ENCODE data around the gene LRRC63. TPM values are rescaled to one million over a fixed set of nuclear protein-coding genes. Genes with fewer than 3 reads are reported as not detected.
"Not testable (repeated sequence)": the region's sequence is repeated elsewhere in the genome, so short reads cannot be mapped to it uniquely, and the experiment has no call there.

The LRRC63 gene
- total RNA-seq, 1 experiment from 2014 or later, result 0.06 TPM

DNA sequence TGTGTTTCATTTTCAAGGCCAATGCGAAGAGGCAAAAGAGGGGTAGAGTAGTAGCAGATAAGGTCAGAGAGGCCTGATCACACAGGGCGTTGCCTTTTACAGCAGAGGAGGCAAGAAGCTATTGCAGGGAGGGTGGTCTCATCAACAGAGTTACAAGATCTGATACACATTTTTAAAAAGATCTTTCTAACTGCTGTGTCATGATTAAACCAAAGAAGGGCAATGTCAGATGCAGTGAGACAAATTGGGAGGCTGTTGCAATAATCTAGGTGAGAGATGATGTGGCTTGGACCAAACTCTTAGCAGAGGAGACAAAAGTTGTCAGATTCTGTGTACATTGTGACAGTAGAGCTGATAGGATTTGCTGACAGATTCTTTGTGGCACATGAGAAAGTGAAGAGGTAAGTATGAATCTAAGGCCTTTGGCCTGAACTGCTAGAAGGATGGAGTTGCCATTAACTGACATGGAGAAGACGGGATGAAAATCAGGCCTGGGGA is 13.0 kb upstream of the LRRC63 start:
- no peak for DNase-seq
- Histone ChIP-seq H3K4me3 (no peak overlapping the region), H3K9me3 (replicated peaks) (no peaks in the 10 kb centered on the region), H3K4me1 (no peaks in the 10 kb centered on the region), H3K27ac (no peak overlapping the region), H3K27me3 (no peaks in the 10 kb centered on the region), H3K36me3 (no peaks in the 10 kb centered on the region)

DNA sequence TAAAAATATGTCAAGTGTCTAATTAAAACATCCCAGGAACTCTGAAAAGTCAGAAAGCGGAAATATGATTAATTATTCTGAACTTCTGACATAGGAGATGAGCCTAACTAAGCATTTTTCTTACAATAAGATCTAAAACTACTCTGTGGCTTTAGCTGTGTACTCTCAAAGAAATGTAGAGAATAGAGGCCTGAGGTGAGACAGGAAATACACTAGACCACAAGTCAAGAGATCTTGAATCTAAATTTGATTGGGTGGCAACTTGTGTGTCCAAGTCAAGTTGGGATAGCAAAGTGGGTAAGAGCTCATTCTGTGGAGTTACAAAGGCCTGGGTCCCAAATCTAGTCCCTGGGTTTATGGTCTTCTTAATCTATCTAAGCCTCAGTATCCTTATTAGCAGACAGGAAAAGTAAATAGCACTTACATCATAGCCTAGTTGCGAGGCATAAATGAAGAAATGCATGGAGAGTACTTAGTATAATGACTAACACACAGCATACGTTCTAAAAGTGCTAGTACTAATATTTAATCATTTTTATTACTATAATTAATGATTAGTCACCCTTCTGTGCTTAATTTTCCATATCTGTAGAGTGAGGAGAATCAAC is 9.4 kb upstream of the LRRC63 start:
- Histone ChIP-seq H3K4me1 (no peaks in the 10 kb centered on the region), H3K4me3 (no peak overlapping the region), H3K27ac (no peak overlapping the region), H3K27me3 (no peaks in the 10 kb centered on the region), H3K9me3 (replicated peaks) (no peaks in the 10 kb centered on the region), H3K36me3 (no peaks in the 10 kb centered on the region)
- DNase-seq, result no peak

DNA sequence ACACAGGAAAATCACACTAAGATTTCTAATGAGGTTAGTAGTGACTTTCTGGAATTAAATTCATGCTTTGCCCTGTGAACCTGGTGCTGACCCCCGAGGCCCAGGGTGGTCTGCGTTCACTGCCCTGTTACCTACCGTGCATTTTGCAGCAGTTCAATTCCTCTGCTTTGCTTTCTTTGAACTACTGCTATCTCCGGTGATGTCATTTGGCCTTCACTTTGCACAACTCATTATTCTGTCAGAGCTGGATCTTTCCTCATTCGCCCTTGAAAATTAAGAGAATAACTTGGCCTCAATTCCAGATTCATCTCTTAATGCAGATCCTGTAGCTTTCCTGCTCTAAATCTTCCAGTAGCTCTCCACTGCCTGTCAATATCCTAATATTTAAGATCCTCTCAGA is 8.8 kb upstream of the LRRC63 start:
- no peak overlapping the region for H3K4me3 ChIP-seq
- no peaks in the 10 kb centered on the region for H3K9me3 ChIP-seq (replicated peaks)
- no peaks in the 10 kb centered on the region for H3K36me3 ChIP-seq
- H3K4me1 ChIP-seq, result no peaks in the 10 kb centered on the region
- no peak for DNase-seq
- no peak overlapping the region for H3K27ac ChIP-seq
- H3K27me3 ChIP-seq, result no peaks in the 10 kb centered on the region

DNA sequence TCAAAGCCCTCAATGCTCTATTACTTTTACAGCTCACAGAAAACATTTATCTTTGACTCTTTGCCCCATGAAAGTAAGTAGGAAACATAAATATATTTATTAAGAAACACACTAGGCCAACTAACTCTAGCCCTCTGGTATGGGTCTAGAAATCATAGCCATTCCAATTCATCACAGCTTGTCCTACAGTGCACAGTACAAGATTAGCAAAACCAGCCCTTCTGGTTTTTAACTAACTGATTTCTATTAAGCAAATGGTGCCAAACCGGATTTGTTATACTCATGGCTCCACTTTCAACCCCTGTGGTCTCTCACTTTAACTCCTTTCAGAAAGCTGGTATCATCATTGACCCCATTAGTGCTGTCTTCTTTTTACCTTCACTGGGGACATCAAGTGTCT is 5.6 kb upstream of the LRRC63 start:
- Histone ChIP-seq H3K4me3 (no peak overlapping the region), H3K36me3 (no peaks in the 10 kb centered on the region), H3K27ac (no peak overlapping the region), H3K9me3 (replicated peaks) (no peaks in the 10 kb centered on the region), H3K27me3 (no peaks in the 10 kb centered on the region), H3K4me1 (no peaks in the 10 kb centered on the region)
- DNase-seq, result no peak

DNA sequence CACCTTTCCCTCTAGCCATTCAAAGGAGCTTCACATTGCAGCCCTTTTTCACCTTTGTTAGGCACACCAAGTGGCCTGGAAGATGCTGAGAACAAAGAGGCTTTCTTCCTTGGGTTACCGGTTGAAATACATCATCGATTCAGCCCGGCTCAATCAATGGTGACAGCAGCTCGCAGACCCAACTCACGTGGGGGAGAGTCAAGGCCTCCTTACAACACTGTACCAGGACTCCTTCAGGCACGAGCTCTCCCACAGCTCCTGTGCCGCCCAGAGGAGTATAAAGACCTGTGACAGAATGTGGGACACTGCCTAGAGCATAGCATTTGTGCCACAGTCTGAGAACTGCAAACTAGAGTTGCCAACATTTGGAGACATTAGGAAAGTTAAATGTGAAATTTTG is 3.9 kb upstream of the LRRC63 start:
- Histone ChIP-seq H3K4me3 (no peak overlapping the region), H3K27ac (no peak overlapping the region), H3K9me3 (replicated peaks) (no peaks in the 10 kb centered on the region), H3K27me3 (no peaks in the 10 kb centered on the region), H3K4me1 (no peaks in the 10 kb centered on the region), H3K36me3 (no peaks in the 10 kb centered on the region)
- no peak for DNase-seq

DNA sequence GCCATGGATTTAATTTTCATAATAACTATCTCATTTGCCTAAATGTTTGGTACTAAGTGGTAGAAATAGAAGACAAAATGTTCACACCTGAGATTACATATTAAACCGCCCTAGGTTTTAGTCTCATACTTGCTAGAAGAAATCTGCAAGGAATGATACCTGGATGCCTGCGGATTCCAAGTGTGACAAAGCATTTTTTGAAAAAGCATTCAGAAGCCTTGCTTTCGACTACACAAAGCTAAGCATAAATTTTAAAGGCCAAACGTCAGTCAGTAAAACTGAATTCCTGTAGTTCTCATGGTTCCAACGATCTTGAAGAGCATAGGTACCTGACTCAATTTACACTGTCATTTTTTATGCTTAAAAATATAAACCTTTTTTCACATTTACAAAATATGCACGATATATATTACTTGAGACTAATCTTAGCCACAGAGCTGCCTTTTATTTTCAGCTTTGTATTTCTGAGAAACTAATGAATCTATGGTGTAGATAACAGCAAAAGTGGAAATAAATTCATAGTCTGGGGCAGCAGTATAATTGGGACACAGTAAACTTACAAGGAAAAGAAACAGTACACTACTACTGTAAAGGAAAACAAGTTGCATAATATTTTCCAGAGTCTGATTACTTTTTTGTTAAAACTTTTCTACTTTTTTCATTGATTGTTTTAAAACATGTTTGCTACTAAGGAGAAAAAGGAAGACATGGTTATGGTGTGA is 1.2 kb upstream of the LRRC63 start:
- Histone ChIP-seq H3K4me3 (no peak overlapping the region; the same call in 1 of the 2 replicates), H3K27me3 (no peaks in the 10 kb centered on the region), H3K36me3 (no peaks in the 10 kb centered on the region), H3K27ac (no peak overlapping the region), H3K9me3 (replicated peaks) (no peaks in the 10 kb centered on the region), H3K4me1 (no peaks in the 10 kb centered on the region)
- DNase-seq, result no peak

DNA sequence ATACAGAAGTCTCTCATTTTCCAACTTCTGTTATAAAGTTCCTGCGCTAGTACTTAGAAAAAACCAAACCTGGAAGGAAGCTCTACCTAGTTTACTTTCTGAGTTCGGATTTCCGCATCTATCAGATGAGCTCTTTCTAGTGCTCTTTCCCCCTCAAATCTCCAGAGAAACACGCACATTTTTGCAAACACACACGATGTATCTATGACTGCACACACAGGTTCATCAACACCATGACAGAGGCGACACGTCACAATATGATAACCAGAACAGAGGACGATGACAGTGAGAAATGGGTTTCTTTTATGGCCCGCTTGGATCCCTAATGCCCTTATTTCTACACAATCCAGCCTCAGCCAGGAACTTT is 629 bp upstream of the LRRC63 start:
- no peak for DNase-seq
- no peaks in the 10 kb centered on the region for H3K9me3 ChIP-seq (replicated peaks)
- no peak overlapping the region for H3K27ac ChIP-seq
- no peaks in the 10 kb centered on the region for H3K4me1 ChIP-seq
- no peaks in the 10 kb centered on the region for H3K27me3 ChIP-seq
- peak overlapping the region; percentile 50 for H3K4me3 ChIP-seq
- no peaks in the 10 kb centered on the region for H3K36me3 ChIP-seq

DNA sequence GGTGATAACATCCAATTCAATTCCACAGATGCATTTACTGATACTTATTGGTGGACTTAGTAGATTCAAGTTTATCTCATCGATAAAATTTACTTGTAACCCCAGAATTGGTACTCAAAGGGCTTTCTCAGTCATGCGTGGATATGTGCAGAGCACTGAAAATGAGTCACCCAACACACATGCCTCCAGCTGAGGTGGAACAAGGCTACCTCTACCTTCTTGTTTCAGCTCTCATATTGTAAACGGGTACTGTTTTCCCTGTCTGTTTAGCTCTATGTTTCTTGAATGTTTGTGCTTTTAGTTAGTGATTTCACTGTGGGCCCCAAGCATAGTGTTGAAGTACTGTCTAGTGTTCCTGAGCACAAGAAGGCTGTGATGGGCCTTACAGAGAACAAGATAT is 1.5 kb downstream of the LRRC63 start:
- Histone ChIP-seq H3K36me3 (no peaks in the 10 kb centered on the region), H3K4me1 (no peaks in the 10 kb centered on the region), H3K9me3 (replicated peaks) (no peaks in the 10 kb centered on the region), H3K27ac (no peak overlapping the region), H3K27me3 (no peaks in the 10 kb centered on the region), H3K4me3 (no peak overlapping the region)
- DNase-seq, result no peak

DNA sequence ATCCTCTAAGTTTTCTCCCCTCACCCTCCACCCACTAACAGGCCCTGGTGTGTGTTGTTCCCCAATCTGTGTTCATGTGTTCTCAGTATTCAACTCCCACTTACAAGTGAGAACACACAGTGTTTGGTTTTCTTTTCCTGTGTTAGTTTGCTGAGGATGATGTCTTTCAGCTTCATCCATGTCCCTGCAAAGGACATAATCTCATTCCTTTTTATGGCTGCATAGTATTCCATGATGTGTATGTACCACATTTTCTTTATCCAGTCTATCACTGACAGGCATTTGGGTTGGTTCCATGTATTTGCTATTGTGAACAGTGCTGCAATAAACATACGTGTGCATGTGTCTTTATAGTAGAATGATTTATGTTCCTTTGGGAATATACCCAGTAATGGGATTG is 3.0 kb downstream of the LRRC63 start:
- not testable (repeated sequence) for DNase-seq; H3K36me3 ChIP-seq; H3K9me3 ChIP-seq (replicated peaks); H3K4me3 ChIP-seq; H3K27me3 ChIP-seq; H3K27ac ChIP-seq; H3K4me1 ChIP-seq

DNA sequence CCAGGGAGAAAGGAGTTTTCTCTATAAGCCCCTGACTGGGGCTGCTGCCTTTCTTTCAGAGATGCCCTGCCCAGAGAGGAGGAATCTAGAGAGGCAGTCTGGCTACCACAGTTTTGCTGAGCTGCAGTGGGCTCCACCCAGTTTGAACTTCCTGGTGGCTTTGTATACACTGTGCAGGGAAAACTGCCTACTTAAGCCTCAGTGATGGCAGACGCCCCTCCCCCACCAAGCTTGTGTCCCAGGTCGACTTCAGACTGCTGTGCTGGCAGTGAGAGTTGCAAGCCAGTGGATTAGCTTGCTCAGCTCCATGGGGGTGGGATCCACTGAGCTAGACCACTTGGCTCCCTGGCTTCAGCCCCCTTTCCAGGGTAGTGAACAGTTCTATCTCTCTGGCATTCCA is 8.5 kb downstream of the LRRC63 start:
- not testable (repeated sequence) for H3K9me3 ChIP-seq (replicated peaks); H3K27ac ChIP-seq; H3K4me1 ChIP-seq; DNase-seq; H3K4me3 ChIP-seq; H3K36me3 ChIP-seq; H3K27me3 ChIP-seq

DNA sequence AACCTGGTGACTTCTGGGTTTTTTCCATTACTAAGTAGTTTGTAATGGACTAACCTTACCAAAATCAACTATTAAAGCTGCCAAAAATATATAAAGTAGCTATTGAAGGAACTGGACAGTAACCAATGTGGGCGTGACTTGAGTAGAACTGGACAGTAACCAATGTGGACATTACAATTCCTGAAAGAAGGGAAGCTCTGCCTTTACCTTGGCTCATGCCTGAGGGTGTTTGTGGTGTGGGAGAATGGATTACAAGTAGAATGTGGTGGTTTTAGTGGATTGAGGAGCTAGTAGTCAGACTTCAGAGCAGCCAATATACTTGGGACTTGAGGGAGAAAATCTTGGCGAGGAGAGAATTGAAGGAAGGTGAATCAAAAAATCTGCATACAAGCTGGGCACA is 17.5 kb downstream of the LRRC63 start:
- no peak overlapping the region for H3K4me3 ChIP-seq
- no peaks in the 10 kb centered on the region for H3K27me3 ChIP-seq
- no peaks in the 10 kb centered on the region for H3K36me3 ChIP-seq
- no peak overlapping the region for H3K27ac ChIP-seq
- DNase-seq, result no peak
- no peaks in the 10 kb centered on the region for H3K9me3 ChIP-seq (replicated peaks)
- H3K4me1 ChIP-seq, result no peaks in the 10 kb centered on the region

DNA sequence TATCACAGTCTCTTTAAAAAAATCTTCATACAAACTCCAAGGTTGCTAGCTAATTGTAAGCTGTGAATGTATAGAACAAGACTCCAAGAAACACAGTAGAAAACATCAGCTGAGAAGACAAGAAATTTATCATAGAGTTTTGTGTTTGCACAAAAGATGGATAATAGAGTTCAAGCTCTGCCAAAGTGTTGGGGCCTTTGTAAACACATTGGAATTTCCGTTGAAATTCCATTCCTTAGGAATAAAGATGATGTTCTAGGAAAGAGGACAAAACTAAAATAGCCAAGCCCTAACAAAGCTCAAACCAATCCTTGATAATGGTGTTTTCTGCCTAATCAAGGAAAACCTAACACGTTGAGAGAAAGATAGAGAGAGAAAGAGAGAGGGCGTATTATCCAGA is 20.6 kb downstream of the LRRC63 start:
- H3K27me3 ChIP-seq, result no peaks in the 10 kb centered on the region
- no peak for DNase-seq
- H3K4me3 ChIP-seq, result no peak overlapping the region
- H3K27ac ChIP-seq, result no peak overlapping the region
- H3K4me1 ChIP-seq, result no peaks in the 10 kb centered on the region
- H3K9me3 ChIP-seq (replicated peaks), result no peaks in the 10 kb centered on the region
- no peaks in the 10 kb centered on the region for H3K36me3 ChIP-seq

DNA sequence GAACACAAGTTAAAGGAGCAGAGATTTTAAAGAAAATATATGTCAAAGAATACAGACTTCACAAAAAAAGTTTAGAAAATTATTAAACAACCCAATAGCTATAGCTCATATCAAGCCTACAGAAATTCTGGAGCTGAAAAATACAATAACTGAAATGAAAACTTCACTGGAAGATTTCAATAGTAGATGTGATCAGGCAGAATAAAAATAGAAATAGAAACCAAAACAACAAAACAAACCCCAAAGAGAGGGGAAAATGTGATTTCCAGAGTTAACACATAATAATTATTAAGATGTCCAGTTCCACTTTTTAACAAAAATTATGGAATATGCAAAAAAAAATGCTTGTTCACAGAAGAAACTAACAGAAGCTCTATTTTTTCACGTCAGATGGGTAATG is 23.6 kb downstream of the LRRC63 start:
- no peak for DNase-seq
- Histone ChIP-seq H3K27ac (no peak overlapping the region), H3K4me1 (no peaks in the 10 kb centered on the region), H3K36me3 (no peaks in the 10 kb centered on the region), H3K9me3 (replicated peaks) (no peaks in the 10 kb centered on the region), H3K27me3 (no peaks in the 10 kb centered on the region), H3K4me3 (no peak overlapping the region)

DNA sequence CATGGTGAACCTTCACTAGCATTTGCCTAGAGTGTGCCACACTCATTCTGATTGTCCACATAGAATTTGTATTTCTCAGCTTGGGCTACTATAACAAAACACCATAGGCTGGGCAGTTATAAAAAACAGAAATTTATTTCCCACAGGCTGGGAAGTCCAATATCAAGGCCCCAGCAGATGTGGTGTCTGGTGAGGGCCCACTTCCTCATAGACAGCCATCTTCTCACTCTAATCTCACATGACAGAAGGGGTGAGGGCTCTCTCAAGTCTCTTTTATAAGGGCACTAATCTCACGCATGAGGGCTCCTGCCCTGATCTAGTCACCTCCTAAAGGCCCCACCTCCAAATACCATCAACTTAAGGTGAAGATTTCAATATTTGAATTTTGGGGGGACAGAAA is 53.6 kb downstream of the LRRC63 start:
- no peak for DNase-seq
- Histone ChIP-seq H3K9me3 (replicated peaks) (no peaks in the 10 kb centered on the region), H3K27ac (no peak overlapping the region), H3K4me3 (no peak overlapping the region), H3K36me3 (no peaks in the 10 kb centered on the region), H3K4me1 (no peaks in the 10 kb centered on the region), H3K27me3 (no peaks in the 10 kb centered on the region)

DNA sequence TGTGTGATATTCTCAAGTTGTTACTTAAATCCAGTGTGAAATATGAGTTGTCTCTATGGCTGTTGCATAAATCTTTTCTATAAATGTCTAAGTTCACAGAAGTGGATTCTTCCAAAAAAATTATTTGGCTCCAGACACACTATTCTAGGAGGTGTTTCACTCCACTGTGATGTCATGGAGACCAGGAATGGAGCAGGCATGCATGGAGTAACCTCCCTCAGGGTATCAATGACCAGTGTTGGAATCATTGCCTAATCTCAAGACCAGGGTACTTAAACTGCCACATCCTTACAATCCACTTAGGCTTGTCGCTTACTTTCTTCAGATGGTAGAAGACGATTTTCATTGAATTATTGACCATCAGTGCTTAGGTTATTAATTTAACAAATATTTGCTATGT is 55.4 kb downstream of the LRRC63 start:
- no peaks in the 10 kb centered on the region for H3K36me3 ChIP-seq
- no peaks in the 10 kb centered on the region for H3K9me3 ChIP-seq (replicated peaks)
- H3K27ac ChIP-seq, result no peak overlapping the region
- no peaks in the 10 kb centered on the region for H3K4me1 ChIP-seq
- no peak for DNase-seq
- H3K27me3 ChIP-seq, result no peaks in the 10 kb centered on the region
- H3K4me3 ChIP-seq, result no peak overlapping the region

DNA sequence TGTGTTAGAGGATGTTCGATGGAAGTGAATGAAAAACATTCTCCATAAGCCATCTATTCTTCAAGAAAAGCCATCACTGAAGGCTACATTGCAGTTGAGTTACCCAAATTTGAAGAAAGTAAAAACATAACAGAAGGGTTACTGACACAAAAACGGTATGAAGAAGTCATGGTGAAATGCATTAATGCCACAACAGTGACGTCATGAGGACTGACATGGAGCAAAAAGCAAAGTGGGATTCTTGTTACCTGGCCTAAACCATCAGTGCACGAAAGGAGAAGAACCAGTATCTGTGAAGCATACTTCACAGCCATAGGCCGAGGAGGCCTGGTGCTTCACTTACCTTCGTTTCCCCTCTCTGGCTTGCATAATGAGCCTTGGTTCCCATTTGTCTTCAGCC is 58.7 kb downstream of the LRRC63 start:
- Histone ChIP-seq H3K27ac (no peak overlapping the region), H3K36me3 (no peaks in the 10 kb centered on the region), H3K4me1 (no peaks in the 10 kb centered on the region), H3K9me3 (replicated peaks) (no peaks in the 10 kb centered on the region), H3K4me3 (no peak overlapping the region), H3K27me3 (no peaks in the 10 kb centered on the region)
- no peak for DNase-seq

All from SJCRH30 (cell line).